GM13977 (cell line): ENCODE results near the gene ADCY7.
"Not testable (repeated sequence)": the region's sequence is repeated elsewhere in the genome, so short reads cannot be mapped to it uniquely, and the experiment has no call there.

Source experiments
- DNase-seq: peaks from one replicate; pipeline ENCODE4 v3.0.0; 2012; ENCODE audit warnings: low spot score
- CTCF ChIP-seq: IDR thresholded peaks from 2 replicates; pipeline ENCODE4 v1.5.1; 2012; ENCODE audit warnings: mild to moderate bottlenecking, control low read depth; ENCODE audit not compliant: insufficient read depth; ENCODE audit errors: extremely low read depth, missing control alignments
- in situ Hi-C: fragments of 300-500 bp; cut with MboI; formaldehyde crosslinking; loops from one replicate; pipeline ENCODE4 v1.12.0; 2022; ENCODE audit warnings: low sequenced_read_pairs, low pct_unique_long_range_greater_than_20kb, mixed read lengths, inconsistent platforms; ENCODE audit not compliant: unreplicated experiment

ADCY7 gene

GRCh38 chr16:50229149-50229726 is 37.1 kb upstream of the ADCY7 start:
- no peak for TF ChIP-seq CTCF
- no peak for DNase-seq
- in situ Hi-C loops = no loop called here

GRCh38 chr16:50234771-50235556 is 31.4 kb upstream of the ADCY7 start:
- TF ChIP-seq CTCF = no peak
- no peak for DNase-seq
- in situ Hi-C loops = no loop called here

GRCh38 chr16:50235581-50235980 is 30.8 kb upstream of the ADCY7 start:
- in situ Hi-C loops = no loop called here
- no peak for DNase-seq
- TF ChIP-seq CTCF = no peak

DNA sequence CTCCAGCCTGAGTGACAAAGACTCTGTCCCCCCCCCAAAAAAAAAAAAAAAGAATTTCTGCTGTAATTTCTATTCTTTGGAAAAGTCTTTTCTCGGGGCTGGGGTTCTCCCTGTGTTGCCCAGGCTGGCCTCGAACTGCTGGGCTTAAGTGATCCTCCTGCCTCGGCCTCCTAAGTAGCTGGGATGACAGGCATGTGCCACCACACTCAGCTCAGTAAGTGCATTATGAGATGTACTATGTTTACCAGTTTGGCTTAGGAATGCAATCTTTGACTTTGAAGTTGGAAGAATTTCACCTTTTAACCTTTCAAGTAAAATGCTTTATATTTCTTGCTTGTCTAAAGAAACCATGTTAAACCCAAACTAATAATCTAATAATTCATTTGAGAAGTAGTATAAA is 28.0 kb upstream of the ADCY7 start:
- no peak for TF ChIP-seq CTCF
- in situ Hi-C loops = no loop called here
- no peak for DNase-seq

DNA sequence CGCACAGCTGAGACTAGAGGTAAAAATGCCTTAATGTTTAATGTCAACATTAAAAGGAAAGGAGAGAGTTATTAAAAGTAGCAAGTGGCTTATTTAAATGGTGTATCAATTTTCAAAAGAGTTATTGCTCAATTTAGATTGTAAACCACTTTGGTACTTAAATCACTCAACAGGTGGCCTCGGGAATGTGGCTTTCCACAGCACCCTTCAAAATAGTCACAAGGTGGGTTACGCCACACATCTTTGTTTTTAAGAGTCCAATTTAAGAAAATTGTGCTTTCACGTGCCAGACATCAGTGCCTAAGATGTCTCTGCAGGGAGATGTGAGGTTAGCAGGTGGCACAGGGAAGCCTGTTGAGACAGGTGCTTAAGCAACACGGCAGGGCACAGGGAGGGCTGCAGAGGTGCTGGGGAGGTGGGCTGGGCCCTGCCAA is 27.5 kb upstream of the ADCY7 start:
- DNase-seq = no peak

DNA sequence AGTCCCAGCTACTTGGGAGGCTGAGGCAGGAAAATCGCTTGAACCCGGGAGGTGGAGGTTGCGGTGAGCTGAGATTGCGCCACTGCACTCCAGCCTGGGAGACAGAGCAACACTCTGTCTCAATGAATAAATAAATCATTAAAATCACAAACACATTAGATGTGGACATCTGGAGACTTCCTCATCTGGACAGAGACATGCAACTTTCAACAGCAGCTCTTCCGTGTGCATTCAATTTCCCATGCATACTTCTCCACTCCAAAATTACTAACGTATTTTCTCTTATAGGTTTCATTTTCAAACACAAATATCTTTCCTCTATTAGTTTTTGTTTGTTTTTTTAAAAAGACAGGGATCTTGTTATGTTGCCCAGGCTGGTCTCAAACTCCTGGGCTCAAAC is 23.3 kb upstream of the ADCY7 start:
- DNase-seq, in situ Hi-C loops: not testable (repeated sequence)

More for the DNA sequence above, 27.5 kb upstream of the ADCY7 start:
- in situ Hi-C loops = no loop called here
- TF ChIP-seq CTCF = no peak

GRCh38 chr16:50244140-50244503 is 22.2 kb upstream of the ADCY7 start:
- DNase-seq = no peak
- in situ Hi-C loops = no loop called here
- TF ChIP-seq CTCF = no peak
